ENCODE data around the gene ARHGEF38.
"Not testable (repeated sequence)": the region's sequence is repeated elsewhere in the genome, so short reads cannot be mapped to it uniquely, and the experiment has no call there.

The ARHGEF38 gene

DNA sequence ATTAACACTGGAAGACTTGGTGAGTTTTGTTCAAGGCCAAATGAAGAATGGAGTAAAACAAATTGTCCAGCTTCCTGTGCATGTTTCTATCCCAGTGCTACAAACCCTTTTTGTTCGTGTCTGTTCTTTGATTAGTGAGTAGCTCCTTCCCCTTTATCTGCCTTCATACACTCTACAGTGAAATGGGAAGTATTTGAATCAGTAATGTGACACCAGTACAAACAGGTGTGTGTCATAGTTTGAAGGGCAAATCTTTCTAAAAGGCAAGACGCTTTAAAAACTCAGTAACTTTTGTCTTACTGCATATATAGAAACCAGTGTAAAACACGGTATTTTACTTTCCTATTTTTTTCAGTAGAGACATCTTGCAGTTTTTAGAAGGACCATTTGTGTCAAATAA, 5.9 kb downstream of the ARHGEF38 start:
- no peak for DNase-seq

DNA sequence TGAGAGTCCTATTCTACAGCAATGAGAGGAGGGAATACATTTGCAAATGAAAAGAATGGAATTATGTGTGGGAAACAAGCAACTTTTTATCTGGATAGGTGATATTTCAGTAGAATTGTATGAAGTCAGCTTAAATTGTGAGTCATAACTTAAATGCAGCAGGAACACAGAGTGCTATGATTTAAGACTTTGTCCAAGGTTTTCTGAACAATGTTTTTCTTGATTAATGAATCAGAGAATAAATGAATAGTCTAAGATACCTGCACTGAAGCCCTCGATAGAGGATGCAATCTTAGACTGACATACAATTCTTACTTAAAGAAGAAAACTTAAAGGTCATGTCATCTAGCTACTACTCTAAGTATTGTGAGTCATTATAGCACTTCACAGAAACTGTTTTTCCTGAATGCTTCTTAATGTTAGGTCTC, 8.0 kb downstream of the ARHGEF38 start:
- no peak for DNase-seq

DNA sequence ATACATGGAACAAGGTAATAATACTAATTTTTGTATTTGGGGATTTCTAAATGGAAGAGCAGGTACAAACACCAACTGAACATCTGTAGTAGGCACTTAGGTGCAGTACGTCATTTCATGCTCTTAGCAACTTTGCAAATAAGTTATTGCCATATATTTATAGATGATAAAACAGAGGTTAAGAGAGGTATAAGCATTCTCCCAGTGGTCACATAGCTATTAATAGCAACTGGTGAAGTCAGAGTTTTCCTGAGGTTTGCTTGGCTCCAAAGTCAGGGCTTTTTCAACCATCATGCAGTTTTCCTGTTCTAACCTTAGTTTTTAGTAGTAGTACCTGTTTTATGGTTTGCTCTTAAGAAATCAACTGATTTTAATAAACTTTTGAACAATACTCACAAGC, 10.9 kb downstream of the ARHGEF38 start:
- DNase-seq, result no peak

DNA sequence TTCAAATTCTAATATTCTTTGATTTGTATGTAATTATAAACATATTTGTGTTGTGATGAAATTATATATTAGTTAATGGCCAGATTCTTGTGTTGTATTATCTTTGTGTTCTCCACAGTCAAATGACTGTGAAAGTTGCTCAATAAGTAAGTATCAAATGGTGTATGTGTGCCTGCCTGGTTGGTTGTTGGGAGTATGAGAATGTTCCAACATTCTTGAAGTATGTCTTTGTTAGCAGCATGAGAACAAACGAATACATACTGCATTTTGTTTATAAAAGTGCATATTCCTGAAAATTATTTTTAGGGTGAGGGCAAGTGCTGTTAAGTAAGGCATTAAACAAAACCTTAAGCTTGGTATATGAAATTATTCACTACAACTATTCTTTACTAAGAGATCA, 16.2 kb downstream of the ARHGEF38 start:
- DNase-seq, result no peak

DNA sequence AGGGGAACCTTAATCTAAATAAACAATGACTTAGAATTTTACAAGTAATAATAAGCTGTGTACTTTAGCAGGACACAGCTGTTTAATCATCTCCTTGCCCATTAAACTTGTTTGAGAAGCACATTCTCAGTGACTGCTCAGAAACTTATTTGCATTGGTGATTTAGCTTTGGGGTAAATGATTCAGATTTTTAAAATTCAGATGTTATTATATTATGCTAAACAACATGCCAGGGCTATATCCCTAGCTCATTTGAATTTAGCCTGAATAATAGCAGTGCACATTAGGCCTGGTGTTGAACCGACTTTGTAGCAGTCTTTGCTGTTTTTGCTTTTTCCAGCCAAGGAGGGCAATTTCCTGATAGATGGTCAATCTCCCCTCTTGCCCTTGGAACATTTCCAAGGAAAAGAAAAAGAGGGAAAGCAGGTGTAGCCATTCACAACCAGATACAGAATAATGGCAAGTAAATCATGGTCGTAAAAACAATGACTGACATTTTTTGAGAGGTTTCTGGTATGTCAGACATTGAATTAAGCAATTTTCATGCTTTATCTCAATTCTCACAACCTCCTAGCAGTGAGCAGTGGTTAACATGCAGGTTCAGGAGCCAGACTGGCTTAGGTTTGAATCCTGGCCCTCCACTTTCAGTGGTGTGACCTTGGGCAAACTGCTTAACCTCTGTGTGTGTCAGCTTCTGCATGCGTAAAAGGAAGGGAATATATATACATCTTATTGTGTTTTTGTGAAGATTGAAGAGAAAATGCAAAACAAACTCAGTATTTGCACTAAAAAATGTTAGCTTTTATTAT, 16.8 kb downstream of the ARHGEF38 start:
- no peak for DNase-seq

DNA sequence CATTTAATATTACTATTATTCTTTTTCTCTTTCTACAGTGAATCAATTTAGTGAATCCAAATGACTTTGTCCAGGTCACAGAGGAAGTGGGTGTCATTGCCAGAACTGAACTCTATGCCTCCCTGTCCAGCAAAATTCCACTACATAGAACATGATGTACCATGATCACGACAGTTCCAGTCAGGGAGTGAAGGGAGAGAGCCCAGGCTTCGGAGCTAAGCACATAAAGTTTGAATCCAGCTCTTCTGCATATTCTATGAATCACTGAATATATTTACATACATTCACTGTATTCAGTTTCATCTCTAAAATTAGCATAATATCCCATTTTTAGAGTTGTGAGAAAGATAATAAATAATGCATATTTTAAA, 17.4 kb downstream of the ARHGEF38 start:
- no peak for DNase-seq

DNA sequence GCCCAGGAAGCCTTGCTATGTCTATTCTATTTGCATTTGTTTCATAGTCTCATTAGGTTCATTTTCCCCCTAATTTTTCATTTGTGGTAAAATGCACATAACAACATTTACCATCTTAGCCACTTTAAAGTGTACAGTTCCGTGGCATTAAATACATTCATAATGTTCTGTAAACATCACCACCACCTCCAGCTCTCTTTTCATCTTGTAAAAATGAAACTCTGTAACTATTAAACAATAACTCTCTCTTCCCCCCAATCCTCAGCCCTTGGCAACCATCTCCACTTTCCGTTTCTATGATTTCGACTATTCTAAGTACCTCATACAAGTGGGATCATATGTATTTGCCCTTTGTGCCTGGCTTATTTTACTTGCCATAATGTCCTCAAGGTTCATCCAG, 19.9 kb downstream of the ARHGEF38 start:
- DNase-seq, result no peak

DNA sequence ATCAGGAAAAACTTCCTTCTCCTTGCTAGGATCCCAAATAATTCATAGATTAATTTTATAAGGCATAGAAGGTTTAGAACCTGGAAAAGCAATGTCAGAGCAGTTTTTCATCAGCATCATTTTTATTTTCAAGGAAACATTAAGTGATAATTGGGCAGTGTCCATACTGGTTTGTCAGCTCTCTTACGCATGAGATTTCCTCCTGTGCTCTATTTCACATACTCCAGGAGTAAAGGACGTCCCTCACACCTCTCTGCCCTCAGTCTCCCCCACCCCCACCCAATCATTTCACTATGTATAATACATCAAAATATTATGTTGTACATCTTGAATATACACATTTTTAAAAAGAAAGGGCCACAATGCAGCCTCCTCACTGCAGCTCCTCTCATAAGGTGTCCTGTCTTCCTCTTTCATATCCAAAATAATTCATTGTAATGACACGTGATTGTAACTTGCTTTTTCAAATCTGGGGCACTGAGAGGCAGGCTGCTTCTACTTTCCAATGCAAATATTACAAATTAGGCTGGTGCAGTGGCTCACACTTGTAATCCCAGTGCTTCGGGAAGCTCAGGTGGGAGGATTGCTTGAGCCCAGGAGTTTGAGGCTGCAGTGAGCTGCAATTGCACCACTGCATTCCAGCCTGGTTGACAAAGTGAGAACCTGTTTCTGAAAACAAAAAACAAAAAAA, 34.4 kb downstream of the ARHGEF38 start:
- no peak for DNase-seq

DNA sequence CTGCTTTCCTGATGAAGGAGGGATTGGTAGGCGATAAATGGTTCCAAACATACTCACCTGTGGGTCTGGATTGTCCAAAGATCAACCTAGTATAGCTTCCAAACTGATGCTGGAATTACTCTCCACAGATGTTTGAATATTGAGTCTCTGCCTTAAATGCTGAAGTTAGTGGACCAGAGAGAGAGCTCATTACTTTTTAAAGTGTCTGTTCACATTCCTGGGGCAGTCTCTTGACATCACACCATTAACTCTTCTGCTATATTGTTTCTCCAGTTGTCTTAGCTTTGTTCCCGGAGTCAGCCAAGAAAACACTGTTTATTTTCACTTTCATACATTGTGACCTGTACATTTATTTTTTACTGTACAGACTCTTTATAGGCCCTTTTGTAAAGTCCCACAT, 35.4 kb downstream of the ARHGEF38 start:
- no peak for DNase-seq

DNA sequence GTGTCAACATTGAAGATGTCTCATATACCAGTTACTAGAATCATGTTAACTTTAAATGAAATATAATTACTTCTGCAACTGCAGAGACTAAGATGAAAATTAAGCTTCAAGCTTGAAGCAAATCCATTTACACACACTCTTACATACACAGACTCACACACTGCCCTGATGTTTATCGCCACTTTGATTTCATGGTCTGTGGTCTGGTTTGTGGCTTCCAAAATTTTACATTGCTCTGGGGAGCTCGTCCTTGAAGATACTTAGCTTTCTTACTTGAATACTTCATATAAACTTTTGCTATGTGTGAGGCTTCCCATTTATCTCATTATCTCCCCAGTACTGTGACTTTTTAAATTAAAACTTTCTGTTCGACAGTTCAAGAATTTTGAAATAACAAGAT, 35.8 kb downstream of the ARHGEF38 start:
- no peak for DNase-seq

DNA sequence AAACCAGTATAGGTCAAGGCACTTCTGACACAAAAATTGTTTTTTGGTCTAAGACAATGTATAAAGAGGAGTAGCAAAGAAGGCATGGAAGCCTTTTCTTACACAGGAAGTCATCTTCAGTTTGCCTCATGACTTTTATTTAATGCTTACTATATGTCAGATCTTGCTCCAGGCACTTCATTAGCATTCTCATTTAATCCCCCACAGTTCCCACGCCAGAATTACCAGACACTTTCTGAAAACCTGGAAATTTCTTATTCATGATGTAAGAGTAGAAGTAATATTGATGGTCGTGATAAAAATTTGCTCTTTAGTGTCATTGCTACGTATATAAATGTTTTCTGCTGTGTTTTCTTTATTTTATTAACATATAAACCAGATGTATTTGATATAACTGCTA, 39.2 kb downstream of the ARHGEF38 start:
- no peak for DNase-seq

DNA sequence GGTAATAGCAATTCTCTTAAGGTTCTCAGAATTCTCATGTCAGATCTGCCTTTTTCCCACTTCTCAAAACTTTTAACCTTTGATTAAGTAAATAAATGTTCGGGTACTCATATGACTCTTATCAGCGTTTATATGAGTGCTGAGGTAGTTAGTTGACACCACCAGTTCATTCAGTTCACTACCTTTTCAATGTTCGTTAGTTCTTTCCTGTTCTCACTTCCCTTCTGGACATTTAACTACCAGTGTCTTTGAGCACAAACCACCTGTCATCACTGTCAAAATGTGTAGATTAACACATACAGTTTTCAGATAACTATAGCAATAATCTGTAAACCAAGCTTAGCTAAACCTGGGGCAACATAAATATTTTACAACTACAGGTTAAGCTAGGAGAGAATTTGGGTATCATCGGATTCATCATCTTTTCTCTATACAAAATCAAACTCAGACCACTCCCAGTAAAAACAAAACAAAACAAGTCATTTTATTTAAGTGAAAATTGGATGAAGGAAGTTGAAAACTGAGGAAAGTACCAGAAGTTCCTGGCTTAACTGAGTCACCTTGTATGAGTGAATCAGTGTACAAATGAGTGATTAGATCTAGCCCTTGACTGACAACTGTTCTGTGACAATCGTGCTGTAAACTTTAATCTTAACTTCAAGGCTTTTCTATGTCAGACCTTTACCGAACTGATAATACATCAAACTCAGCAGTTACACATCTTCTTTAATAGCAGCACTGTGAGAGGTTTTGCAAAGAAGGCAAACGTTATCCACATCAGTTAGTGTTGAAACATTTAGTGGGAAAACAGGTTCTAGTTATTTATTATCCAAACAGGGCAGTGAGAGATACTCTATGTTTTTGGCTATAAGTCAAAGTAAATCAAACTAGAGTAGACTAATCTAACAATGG, 41.9 kb downstream of the ARHGEF38 start:
- DNase-seq, result no peak

DNA sequence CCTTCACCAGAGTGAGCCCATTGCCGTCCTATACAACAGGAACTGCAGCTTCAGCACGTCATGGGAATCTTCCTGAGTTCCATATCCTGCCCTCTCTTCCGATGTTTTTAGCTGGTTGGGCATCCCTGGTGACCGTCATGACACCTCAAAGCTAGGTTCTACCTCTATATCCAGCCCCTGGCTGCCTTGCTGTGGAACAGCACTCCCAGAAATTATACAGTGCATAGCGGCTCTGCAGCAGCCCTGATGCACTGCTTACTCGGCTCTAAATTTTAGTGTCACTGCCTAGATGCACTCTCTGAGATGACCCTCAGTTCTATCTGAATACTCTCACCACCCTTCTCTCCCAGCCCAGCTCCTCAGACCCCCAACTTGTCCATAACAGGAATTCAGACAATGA, 44.3 kb downstream of the ARHGEF38 start:
- DNase-seq, result no peak

DNA sequence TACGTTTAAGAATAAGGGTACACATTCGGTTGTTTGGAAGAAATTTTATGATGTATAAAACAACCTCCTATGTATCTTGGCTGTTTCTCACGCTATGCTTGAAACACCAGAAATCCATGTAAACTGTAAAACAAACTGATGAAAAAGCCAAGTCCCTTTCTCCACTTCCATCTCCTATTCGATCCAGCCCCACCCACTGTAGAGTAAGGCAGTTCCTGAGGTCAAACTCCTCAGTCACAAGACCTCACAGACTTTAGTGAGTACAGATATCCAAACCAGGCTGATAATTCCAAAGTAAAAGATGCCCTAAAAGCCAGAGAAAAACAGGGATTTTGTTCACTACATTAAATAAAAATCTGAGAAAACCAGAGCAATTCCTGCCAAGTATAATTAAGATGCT, 45.6 kb downstream of the ARHGEF38 start:
- DNase-seq, result no peak

DNA sequence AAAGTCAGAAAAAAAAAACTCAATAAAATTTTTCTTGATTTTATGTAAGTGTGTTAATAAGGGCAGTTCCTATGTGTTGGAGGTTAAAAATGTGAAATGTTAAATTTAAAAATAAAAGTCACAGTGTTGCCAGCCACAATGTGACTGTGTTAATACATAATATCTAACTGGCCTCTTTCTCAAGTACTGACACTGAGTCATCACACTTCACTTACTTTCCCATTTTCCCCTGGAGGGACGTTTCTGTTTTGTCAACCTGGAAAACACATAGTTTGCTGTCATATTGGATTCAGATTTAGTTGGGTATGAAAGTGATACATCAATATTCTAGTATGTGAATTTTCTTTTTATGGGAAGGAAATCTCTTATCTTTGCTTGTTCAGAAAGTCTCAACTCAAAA, 46.4 kb downstream of the ARHGEF38 start:
- no peak for DNase-seq

DNA sequence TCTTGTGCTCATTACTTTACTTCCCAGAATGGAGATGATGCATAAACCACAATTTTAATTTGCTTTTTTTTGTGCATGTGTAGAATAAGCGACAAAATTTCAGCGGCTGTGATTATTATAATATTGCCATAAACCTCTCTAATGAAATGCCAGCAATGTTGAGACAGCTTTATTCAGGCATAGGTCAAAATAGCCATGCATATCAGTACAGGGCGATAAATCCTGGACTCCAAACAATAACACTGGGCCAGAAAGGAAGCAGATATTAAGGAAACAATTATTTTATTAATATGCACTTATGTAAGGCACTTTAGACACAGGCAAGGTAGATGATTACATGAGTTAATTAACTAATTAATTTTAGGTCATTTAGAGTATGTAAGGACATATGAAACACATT, 47.1 kb downstream of the ARHGEF38 start:
- no peak for DNase-seq

DNA sequence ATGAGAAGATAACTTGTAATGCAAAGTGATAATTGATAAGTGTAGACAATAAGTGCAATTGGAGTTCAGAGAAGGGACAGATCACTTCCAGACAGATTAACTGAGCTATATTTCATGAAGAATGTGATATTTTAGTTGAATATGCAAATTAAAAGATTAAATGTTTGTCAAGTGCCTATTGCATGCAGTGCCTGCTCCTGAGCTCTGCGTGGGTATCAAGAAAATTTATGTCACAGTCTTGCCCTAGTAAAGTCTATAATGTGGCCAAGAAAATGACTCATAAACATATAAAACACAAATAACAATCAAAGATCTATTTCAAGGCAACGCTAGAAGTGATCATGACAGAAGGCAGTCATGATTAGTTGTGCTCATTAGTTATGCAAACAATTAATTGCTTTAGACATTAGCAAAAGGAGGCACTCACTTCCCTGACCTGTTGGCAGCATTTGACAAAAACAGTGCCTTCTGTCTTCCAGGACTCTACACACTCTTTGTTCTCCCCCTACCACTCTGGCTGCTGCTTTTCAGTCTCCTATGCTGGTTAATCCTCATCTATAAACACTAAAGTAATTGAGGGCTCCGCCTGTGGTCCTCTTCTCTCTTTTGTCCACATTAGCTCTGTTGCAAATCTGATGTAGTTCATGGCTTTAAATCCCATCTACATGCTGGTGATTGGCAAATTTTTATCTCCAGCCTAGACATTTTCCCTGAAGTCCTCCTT, 47.7 kb downstream of the ARHGEF38 start:
- no peak for DNase-seq

DNA sequence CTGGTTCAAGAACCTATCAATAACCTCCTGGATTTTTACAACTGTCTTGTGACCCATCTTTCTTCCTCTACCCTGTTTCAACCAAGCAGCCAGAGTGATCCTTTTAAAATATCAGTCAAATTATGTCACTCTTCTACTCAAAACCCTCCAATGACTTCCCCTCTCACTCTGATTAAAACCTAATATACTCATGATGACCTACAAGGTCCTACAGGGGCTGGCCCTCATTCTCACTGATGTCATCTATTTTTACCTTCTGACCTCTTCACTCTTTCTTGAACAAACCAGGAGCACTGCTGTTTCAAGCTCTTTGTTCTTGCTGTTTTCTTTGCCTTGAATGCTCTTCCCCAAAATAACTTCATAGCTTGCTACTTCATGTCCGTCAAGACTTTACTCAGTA, 48.5 kb downstream of the ARHGEF38 start:
- no peak for DNase-seq

DNA sequence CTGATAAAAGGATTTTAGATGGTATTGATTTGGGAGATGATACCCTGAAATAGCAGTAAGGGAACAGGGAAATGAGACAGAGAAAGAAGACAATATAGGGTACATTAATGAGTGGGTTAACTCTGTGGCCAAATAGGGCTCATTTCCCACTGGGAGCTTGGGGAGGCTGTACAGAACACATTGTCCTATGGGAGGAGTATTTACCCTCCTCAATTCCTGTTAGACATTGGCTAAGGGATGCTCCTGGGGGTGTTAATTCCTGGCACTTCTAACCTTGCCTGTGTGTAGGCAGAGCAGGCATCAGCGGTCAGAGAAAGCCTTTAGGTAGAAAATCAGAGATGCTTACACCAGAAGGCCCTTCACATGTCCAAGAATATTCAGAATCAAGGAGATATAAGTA, 49.0 kb downstream of the ARHGEF38 start:
- no peak for DNase-seq

DNA sequence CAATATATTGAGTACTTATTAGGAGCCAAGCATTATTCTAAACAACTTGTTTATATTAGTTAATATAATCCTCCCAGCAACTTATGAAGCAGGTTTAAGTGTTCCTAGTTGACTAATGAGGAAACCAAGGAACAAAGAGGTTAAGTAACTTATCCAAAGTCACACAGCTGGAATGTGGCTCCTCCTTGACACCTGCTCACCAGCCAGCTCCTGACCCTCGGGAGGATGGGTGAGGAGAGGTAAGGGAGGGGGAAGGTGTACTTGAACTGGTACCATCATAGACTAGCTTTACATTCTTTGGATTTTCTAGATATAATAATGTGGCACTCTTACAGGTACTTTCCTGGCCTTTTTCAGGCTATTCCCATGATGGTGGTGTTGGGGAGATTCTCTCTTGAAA, 50.7 kb downstream of the ARHGEF38 start:
- DNase-seq, result no peak

DNA sequence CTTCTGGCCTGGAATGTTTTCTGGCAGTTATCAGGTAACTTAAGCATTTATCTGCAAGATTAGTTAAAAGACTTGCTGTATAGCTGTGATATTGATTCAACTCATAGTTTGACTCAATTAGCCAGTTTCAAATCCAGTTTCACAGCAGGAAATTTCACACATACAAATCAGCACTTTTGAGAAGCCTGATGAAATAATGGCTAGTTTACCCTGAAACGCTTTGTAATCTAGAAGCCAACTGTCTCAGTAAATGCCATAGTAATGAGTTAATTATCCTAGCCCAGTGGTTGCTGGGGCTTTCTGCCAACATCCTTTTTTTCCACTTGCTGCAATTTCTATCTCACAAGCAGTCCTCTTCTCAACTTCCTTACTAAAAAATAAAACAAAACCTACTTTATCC, 53.1 kb downstream of the ARHGEF38 start:
- no peak for DNase-seq

DNA sequence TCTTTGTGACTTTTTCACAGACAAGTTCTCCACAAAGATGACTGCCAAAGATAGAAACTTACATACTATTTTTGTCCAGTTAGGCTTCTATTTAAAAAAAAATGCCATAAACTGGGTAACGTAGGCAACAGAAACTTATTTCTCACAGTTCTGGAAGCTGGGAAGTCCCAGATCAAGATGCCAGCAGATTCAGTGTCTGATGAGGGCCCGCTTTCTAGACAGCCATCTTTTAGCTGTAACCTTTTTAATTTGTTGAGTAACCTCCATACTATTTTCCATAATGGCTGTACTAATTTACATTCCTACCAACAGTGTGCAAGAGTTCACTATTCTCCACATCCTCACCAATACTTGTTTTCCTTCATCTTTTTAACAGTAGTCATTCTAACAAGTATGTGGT, 55.5 kb downstream of the ARHGEF38 start:
- no peak for DNase-seq

DNA sequence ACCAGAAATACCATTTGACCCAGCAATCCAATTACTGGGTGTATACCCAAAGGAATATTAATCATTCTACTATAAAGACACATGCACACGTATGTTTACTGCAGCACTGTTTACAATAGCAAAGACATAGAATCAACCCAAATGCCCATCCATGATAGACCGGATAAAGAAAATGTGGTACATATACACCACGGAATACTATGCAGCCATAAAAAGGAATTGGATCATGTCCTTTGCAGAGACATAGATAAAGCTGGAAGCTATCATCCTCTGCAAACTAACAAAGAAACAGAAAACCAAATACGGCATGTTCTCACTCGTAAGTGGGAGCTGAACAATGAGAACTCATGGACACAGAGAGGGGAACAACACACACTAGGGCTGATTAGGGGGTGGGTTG, 57.4 kb downstream of the ARHGEF38 start:
- not testable (repeated sequence) for DNase-seq

All from T-helper 9 cell (primary cell).